ENCODE measurements around the gene SH3RF1.

GRCh38 chr4:169156392-169156791, 114.4 kb downstream of the SH3RF1 start:
- TF ChIP-seq CTCF (IDR thresholded peaks at IDR 0.05) (no peak), POLR2A (IDR thresholded peaks at IDR 0.05) (no peak), POLR2AphosphoS5 (IDR thresholded peaks at IDR 0.05) (no peak)

Data from prostate gland (tissue), 2 donors.